Naive thymus-derived CD8-positive, alpha-beta T cell (primary cell): ENCODE results near the gene ZNF469. TPM values are rescaled to one million over a fixed set of nuclear protein-coding genes. Genes with fewer than 3 reads are reported as not detected.
A peak's percentile ranks its signal among the peaks of the same experiment; 100 is the strongest.

Experiments used
- ATAC-seq, 2 donors: fragments of 150-1000 bp; cut with Tn5 transposase in 1 of 2; sonication (Bioruptor Pico), chemical (Tn5 transposase) in 1 of 2; 1 replicate in 1 of 2; 2 replicates in 1 of 2; pipeline ENCODE4 v1.10.0; 2021; ENCODE audit warnings: mild to moderate bottlenecking in 2 of 2, moderate library complexity in 2 of 2
- POLR2A ChIA-PET: fragments of 350-600 bp; sonication (Branson Sonifier 250); formaldehyde crosslinking; loops from one replicate; lab custom pipeline; 2021; ENCODE audit warnings: antibody characterized with exemption; lab: Charles Lee
- DNase-seq, 10 donors: peaks; one replicate each; pipeline versions ENCODE4 v3.0.0 to v3.0.0-alpha.2; 2020 to 2022
- H3K27ac Mint-ChIP-seq, 10 donors: one replicate each; pipeline ENCODE4 v1.8.0; 2020 to 2022; ENCODE audit warnings: mild to moderate bottlenecking in 10 of 10, mixed read lengths in 10 of 10, moderate library complexity in 4 of 10, inconsistent platforms in 1 of 10
- H3K27me3 Mint-ChIP-seq, 5 donors: one replicate each; pipeline ENCODE4 v1.8.0; 2021 to 2022; ENCODE audit warnings: mixed read lengths in 5 of 5
- H3K36me3 Mint-ChIP-seq, 3 donors: one replicate each; pipeline ENCODE4 v1.8.0; 2020 to 2022; ENCODE audit warnings: mixed read lengths in 3 of 3, mild to moderate bottlenecking in 2 of 3, inconsistent platforms in 1 of 3
- H3K4me1 Mint-ChIP-seq, 4 donors: one replicate each; pipeline ENCODE4 v1.8.0; 2021 to 2022; ENCODE audit warnings: mixed read lengths in 4 of 4
- H3K4me3 Mint-ChIP-seq, 10 donors: one replicate each; pipeline ENCODE4 v1.8.0; 2020 to 2022; ENCODE audit warnings: mild to moderate bottlenecking in 10 of 10, mixed read lengths in 10 of 10, moderate library complexity in 6 of 10, inconsistent platforms in 1 of 10
- H3K9me3 Mint-ChIP-seq, 9 donors: one replicate each; pipeline ENCODE4 v1.8.0; 2020 to 2022; ENCODE audit warnings: mixed read lengths in 9 of 9, mild to moderate bottlenecking in 3 of 9, inconsistent platforms in 1 of 9, moderate library complexity in 1 of 9
- polyA plus RNA-seq, 3 donors: library from polyadenylated mRNA; unstranded; fragments of 300-500 nt; fragmentation: Illumina TruSeq; gene quantifications; one replicate each; pipeline ENCODE4 v1.2.3, GENCODE V29; 2021
- total RNA-seq, 8 experiments: library from RNA in 2 of 8; stranded (reverse) in 2 of 8; gene quantifications; one replicate each; pipeline ENCODE4 v1.2.3 and lab custom pipeline; 2021 to 2026

The ZNF469 gene
- total and polyA plus RNA-seq, 5 experiments from 2014 or later, result 0.01 to 2.1 (median 0.10) TPM

DNA sequence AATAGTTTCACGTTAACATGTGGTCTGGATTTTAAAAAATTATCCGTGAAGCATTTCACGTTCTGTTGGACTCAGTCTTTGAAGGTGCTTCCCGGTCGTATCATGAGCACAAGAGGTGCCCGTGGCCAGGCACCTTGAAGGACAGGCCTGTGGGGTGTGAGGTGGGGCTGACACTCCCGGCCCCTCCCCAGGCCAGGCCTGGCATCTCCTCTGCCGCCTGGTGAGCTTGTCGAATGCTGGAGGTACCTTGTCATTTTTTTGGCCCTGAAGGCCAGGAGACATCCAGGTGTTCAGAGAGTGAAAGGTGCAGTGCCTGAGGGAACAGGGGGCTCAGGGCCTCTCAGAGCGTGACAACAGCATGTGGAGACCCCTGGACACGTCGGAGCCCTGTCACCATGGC, 11.7 kb downstream of the ZNF469 start:
- H3K36me3 Mint-ChIP-seq, result no peaks in the 10 kb centered on the region
- H3K4me1 Mint-ChIP-seq, result no peaks in the 10 kb centered on the region
- no peak overlapping the region for H3K27ac Mint-ChIP-seq
- ATAC-seq, result no peak
- H3K4me3 Mint-ChIP-seq, result no peak overlapping the region
- peaks cover 2 to 19% (median 6%) of the 10 kb centered on the region in 5 donors for H3K27me3 Mint-ChIP-seq
- no peak for DNase-seq
- peaks cover 0 to 8% (median 0%) of the 10 kb centered on the region in 9 donors for H3K9me3 Mint-ChIP-seq
- POLR2A ChIA-PET, result no interaction called here

DNA sequence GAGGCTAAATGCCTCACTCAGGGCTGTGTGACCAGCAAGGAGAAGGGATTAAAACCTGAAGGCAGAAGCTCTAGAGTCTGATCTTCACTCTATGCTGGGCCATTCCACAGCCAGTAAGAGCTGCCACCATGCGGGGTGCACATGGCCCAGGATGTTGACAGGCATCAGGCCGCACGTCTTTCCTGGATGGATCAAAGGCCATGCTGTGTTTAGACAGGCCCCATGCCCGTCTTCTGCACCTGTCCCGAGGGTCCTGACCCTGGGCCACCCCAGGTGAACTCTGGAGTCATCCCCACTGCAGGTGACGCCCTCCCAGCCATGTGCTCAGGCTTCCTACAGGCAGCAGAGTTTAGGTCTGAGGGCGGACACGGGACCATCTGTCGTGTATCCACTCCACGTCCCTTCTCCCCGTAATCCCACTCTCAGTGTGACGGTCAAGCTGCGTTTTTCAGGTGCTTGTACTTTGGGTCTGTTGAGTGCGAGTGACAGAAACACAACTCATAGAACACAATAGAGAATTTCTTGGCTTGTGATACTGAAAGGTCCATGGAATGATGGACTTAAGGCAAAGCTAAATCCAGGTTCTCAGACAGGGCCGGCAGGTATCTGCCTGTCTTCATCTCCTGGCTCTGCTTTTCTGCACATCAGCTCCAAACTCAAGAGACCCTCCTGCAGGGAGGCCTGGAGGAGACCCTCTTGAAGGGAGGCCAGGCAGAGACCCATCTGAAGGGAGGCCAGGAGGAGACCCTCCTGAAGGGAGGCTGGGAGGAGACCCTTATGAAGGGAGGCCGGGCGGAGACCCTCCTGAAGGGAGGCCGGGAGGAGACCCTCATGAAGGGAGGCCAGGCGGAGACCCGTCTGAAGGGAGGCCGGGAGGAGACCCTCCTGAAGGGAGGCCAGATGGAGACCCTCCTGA, 13.2 kb downstream of the ZNF469 start:
- Mint-ChIP-seq H3K27me3 (peaks cover 1 to 5% (median 4%) of the 10 kb centered on the region in 5 donors), H3K27ac (no peak overlapping the region), H3K4me3 (no peak overlapping the region), H3K4me1 (no peaks in the 10 kb centered on the region), H3K9me3 (peaks cover 0 to 8% (median 0%) of the 10 kb centered on the region in 9 donors), H3K36me3 (no peaks in the 10 kb centered on the region)
- POLR2A ChIA-PET, result no interaction called here
- DNase-seq (no peak), ATAC-seq (no peak)

DNA sequence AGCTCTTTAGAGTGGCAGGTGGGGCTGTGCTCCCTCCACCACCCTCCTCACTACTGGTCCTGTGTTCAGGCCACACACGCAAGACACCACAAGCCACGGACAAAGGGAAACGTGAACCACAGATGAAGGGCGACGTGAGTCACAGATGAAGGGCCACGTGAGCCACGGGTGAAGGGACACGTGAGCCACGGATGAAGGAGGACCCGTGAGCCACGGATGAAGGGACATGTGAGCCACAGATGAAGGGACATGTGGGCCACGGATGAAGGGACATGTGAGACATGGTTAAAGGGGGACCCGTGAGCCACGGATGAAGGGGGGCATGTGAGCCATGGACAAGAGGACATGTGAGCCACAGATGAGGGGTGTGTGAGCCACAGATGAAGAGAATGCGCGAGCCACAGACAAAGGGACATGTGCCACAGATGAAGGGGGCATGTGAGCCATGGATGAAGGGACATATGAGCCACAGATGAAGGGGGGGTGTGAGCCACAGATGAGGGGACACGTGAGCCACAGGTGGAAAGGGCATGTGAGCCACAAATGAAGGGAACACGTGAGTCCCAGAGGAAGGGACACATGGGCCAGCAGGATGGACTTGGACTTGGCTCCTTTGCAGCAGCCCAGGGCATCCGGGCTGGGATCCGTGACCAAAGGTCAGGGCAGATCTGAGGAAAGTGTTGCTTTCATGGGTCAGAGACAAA, 15.6 kb downstream of the ZNF469 start:
- POLR2A ChIA-PET, result no interaction called here
- H3K27ac Mint-ChIP-seq, result peak overlapping the region in 1 of 10 donors; percentile 34
- no peaks in the 10 kb centered on the region for H3K36me3 Mint-ChIP-seq
- no peaks in the 10 kb centered on the region for H3K4me1 Mint-ChIP-seq
- H3K9me3 Mint-ChIP-seq, result peaks cover 0 to 8% (median 0%) of the 10 kb centered on the region in 9 donors
- no peak for ATAC-seq
- DNase-seq, result no peak
- no peak overlapping the region for H3K4me3 Mint-ChIP-seq
- H3K27me3 Mint-ChIP-seq, result no peaks in the 10 kb centered on the region

DNA sequence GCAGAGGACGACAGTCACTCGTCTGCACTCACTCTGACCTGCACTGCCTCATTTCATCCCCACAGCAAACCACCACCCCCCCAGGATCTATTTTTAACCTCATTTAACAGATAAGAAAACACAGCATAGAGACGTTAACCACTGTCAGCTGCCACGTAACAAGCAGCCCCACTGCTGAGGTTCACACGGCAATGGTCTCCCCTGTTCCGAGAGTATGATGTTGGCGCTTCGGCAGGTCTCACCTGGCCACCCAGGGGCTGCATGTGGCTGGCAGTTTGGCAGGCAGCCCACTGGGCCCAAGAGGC, 16.1 kb downstream of the ZNF469 start:
- ATAC-seq (no peak), DNase-seq (no peak)
- H3K27me3 Mint-ChIP-seq, result no peaks in the 10 kb centered on the region
- H3K4me1 Mint-ChIP-seq, result no peaks in the 10 kb centered on the region
- no peaks in the 10 kb centered on the region for H3K36me3 Mint-ChIP-seq
- POLR2A ChIA-PET, result no interaction called here
- H3K27ac Mint-ChIP-seq, result no peak overlapping the region
- H3K4me3 Mint-ChIP-seq, result no peak overlapping the region
- peaks cover 0 to 8% (median 0%) of the 10 kb centered on the region in 9 donors for H3K9me3 Mint-ChIP-seq

DNA sequence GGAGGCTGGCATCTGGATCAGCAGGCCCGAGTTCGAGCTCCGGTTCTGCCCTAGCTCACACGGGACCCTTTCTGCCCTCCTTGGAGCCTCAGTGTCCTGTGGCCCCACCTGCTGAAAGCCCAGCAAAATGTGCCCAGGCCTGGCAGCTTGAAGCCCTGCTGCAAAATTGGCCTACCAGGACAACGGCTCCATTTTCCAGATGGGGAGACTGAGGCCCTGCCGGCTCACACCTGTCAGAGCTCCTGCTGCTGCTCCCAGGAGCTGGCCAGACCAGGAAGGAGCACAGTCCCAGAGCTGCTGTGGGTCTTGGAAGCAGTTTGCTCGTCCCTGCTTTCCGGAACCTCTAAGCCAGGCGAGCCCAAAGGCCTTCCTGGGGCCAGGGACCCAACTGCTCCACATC, 17.4 kb downstream of the ZNF469 start:
- DNase-seq (no peak), ATAC-seq (no peak)
- Mint-ChIP-seq H3K4me1 (no peaks in the 10 kb centered on the region), H3K36me3 (no peaks in the 10 kb centered on the region), H3K27me3 (peaks cover 0 to 1% (median 0%) of the 10 kb centered on the region in 5 donors), H3K9me3 (peaks cover 0 to 8% (median 0%) of the 10 kb centered on the region in 9 donors), H3K4me3 (no peak overlapping the region), H3K27ac (no peak overlapping the region)
- POLR2A ChIA-PET, result no interaction called here

DNA sequence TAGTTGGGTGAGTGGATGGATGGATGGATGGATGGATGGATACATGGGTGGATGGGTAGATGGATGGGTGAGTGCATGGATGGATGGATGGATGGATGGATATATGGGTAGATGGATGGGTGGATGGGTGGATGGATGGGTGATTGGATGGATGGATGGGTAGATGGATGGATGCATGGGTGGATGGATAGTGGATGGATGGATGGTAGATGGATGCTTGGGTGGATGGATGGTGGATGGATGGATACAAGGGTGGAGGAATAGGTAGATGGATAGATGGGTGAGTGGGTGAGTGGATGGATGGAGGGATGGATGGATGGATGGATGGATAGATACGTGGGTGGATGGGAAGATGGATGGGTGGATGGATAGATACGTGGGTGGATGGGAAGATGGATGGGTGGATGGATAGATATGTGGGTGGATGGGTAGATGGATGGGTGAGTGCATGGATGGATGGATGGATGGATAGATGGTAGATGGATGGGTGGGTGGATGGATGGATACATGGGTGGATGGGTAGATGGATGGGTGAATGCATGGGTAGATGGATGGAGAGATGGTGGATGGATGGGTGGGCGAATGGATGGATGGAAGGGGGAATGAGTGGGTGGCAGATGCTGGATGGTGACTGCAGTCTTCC, 19.0 kb downstream of the ZNF469 start:
- POLR2A ChIA-PET, result no interaction called here
- ATAC-seq, result no peak
- no peaks in the 10 kb centered on the region for H3K36me3 Mint-ChIP-seq
- H3K27ac Mint-ChIP-seq, result peak overlapping the region in 1 of 10 donors; percentile 29
- peak overlapping the region in 1 of 10 donors; percentile 20 for H3K4me3 Mint-ChIP-seq
- peaks cover 0 to 1% (median 0%) of the 10 kb centered on the region in 5 donors for H3K27me3 Mint-ChIP-seq
- peaks cover 0 to 8% (median 0%) of the 10 kb centered on the region in 9 donors for H3K9me3 Mint-ChIP-seq
- DNase-seq, result no peak
- H3K4me1 Mint-ChIP-seq, result no peaks in the 10 kb centered on the region

DNA sequence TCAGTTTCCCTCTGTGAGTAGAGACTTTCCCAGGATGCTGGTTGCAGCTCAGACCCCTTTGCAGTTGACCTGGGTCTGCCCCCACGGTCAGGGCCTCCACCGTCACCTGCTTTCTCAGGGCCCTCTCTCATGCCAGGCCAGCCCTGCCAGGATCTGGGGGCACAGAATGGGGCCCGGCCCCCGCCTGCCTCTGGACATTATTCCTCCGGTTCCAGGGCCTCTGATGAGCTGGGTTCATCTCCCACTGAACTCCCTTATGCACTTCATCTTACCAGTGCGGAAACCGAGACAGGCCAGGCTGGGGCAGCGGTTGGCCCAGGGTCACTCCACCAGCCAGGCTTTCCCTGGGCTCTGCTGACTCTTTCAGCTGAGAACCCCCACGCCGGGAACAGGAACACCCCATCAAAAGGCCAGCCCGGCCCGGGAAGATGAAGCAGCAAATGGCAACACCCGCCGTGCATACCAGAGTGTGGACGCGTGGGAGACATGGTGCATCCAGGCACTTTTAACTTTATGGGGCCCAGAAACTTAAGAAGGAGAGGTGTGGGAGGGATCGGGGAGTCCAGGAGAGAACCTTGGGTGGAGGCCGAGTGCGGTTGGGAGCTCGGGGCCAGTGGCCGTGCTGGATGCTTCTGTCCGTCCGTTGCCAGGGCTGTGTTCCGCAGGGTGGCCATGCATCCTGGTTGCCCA, 19.9 kb downstream of the ZNF469 start:
- Mint-ChIP-seq H3K36me3 (no peaks in the 10 kb centered on the region), H3K9me3 (peaks cover 0 to 8% (median 0%) of the 10 kb centered on the region in 9 donors), H3K27me3 (peaks cover 0 to 1% (median 0%) of the 10 kb centered on the region in 5 donors), H3K4me3 (no peak overlapping the region), H3K4me1 (peaks cover 0 to 2% (median 1%) of the 10 kb centered on the region in 4 donors), H3K27ac (peak overlapping the region in 1 of 10 donors; percentile 1)
- DNase-seq, result no peak
- no peak for ATAC-seq
- POLR2A ChIA-PET, result no interaction called here

DNA sequence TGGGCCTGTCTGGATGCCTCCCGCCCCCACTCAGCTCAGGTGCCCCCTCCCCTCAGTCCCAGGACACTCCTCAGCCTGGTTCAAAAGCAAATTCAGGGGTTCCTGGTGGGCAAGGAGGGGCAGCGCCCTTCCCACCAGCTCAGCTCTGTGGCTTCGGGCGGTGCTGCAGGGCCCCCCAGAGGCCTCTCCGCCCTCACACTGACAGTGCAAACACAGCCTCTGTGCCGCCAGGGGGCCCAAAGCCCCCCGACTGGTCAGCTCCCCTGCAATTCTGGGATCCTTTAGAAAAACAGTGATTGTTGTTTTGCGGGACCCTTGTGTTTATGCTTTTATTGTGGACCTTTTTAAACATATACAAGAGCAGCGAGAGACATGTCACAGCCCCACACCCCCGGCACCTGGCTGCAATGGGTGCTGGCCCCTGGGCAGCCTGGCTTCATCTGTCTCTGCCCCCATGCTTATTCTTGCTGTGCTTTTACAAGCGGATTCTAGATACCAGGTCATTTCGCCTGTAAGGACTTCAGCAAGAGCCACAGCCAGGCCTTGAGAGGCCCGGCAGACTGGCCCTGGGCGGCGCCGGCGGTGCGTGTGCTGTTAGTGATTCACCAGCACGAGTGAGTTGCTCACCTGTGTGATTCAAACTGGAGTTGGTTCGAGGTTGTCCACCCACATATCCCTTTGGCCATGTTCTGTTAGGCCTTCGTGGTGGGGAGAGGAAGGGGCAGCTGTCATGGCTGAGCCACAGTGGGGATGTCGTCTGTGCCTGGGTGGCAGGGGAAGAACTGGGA, 21.2 kb downstream of the ZNF469 start:
- peaks cover 0 to 8% (median 6%) of the 10 kb centered on the region in 4 donors for H3K4me1 Mint-ChIP-seq
- DNase-seq (no peak), ATAC-seq (no peak)
- peaks cover 0 to 1% (median 0%) of the 10 kb centered on the region in 5 donors for H3K27me3 Mint-ChIP-seq
- POLR2A ChIA-PET, result no interaction called here
- peaks cover 0 to 2% (median 0%) of the 10 kb centered on the region in 9 donors for H3K9me3 Mint-ChIP-seq
- no peak overlapping the region for H3K4me3 Mint-ChIP-seq
- H3K27ac Mint-ChIP-seq, result peak overlapping the region in 1 of 10 donors; percentile 55
- no peaks in the 10 kb centered on the region for H3K36me3 Mint-ChIP-seq

DNA sequence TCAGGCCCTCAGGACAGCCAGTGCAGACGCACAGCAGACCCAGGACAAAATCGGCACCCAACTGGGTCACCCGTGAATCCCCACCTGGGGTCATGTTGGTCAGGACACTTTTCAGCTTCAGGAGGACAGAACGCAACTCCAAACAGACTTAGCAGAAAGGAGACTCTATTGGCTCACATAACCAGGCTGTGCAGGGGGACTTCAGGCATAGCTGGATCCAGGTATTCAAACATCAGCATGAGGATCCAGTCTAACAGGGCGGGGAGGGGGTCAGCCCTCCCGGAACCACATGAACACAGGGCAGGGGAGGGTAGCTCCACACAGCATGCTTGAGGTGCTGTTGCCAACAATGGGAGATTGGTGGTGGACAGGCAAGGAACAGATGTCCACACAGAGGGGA, 22.0 kb downstream of the ZNF469 start:
- POLR2A ChIA-PET, result no interaction called here
- Mint-ChIP-seq H3K27me3 (peaks cover 0 to 1% (median 0%) of the 10 kb centered on the region in 5 donors), H3K4me1 (peaks cover 0 to 8% (median 6%) of the 10 kb centered on the region in 4 donors), H3K36me3 (no peaks in the 10 kb centered on the region), H3K4me3 (no peak overlapping the region), H3K27ac (peak overlapping the region in 2 of 10 donors; percentile 55 to 57), H3K9me3 (no peaks in the 10 kb centered on the region)
- ATAC-seq (no peak), DNase-seq (no peak)

DNA sequence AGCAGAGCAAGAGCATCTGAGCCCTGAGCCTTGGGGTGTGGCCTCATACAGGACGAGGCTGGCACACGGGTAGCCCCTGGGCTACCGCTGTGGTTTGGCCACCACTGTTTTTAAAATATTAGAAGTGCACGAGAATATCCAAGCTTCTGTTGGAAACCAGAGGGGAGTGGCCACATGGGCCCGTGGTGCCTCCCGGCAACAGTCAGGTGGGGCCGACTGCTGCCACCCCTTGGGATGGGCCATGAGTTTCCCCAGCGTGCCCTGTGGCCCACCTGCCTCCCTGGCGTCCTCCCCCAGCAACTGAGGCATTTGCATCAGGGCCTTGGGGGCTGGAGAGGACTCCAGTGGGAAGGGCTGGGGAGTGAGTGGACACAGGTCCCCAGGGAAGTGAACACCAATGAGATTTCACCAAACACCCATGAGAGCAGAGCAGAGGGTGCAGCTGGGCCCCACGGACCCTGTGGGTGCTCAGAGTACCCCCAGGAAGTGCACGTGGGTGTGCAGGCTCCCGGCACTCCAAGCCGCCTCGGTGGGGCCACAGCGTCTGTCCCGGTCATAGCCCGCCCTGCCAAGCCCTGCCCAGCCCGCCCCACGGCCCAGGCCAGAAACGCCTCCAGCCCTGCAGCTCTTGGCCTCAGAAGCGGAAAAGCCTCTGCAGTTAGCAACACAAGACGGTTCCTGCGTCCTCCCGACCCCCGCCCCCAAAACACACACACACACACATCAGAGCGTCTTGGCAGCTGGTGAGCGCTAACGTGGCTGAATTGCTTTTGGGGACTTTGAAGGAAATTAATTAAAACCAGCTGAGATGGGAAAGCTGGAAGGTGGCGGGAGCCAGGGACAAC, 22.7 kb downstream of the ZNF469 start:
- POLR2A ChIA-PET, result no interaction called here
- DNase-seq, result no peak
- Mint-ChIP-seq H3K4me3 (no peak overlapping the region), H3K36me3 (no peaks in the 10 kb centered on the region), H3K4me1 (peaks cover 0 to 8% (median 6%) of the 10 kb centered on the region in 4 donors), H3K9me3 (no peaks in the 10 kb centered on the region), H3K27me3 (peaks cover 0 to 1% (median 0%) of the 10 kb centered on the region in 5 donors), H3K27ac (peak overlapping the region in 1 of 10 donors; percentile 57)
- ATAC-seq, result no peak
